ENCODE results near the gene AVPR2.
A peak's percentile ranks its signal among the peaks of the same experiment; 100 is the strongest.

The AVPR2 gene

GRCh38 chrX:153863251-153863991, 41.1 kb upstream of the AVPR2 start:
- peak; percentile 15 for DNase-seq (ENCODE audit: low spot score)
- in situ Hi-C loops (cut with MboI; ENCODE audit: low sequenced_read_pairs, unreplicated experiment) = no loop called here
- TF ChIP-seq, protein P1, sequence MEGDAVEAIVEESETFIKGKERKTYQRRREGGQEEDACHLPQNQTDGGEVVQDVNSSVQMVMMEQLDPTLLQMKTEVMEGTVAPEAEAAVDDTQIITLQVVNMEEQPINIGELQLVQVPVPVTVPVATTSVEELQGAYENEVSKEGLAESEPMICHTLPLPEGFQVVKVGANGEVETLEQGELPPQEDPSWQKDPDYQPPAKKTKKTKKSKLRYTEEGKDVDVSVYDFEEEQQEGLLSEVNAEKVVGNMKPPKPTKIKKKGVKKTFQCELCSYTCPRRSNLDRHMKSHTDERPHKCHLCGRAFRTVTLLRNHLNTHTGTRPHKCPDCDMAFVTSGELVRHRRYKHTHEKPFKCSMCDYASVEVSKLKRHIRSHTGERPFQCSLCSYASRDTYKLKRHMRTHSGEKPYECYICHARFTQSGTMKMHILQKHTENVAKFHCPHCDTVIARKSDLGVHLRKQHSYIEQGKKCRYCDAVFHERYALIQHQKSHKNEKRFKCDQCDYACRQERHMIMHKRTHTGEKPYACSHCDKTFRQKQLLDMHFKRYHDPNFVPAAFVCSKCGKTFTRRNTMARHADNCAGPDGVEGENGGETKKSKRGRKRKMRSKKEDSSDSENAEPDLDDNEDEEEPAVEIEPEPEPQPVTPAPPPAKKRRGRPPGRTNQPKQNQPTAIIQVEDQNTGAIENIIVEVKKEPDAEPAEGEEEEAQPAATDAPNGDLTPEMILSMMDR (IDR thresholded peaks at IDR 0.05; ENCODE audit: borderline replicate concordance, control extremely low read depth, extremely low read depth, insufficient read depth, missing control alignments) = no peak

DNA sequence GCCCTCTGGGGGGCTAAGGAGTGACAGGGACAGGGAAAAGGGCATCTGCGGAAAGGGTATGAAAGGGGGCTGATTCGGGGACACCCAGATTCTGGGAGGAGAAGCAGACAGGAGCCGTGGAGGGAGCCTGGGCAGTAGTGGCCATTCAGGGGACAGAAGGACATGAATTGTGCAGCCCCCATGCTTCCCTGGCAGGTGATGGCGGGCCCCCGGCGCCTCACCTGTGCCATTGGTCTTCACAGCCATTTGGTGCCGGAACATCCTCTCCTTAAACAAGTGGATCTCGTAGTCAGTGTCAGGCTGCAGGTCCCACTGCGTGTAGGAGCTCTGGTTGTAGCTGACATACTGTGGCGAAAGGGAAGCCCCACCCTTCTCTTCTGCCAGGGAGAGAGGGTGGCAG, 40.4 kb upstream of the AVPR2 start:
- in situ Hi-C loops (cut with MboI; ENCODE audit: low sequenced_read_pairs, unreplicated experiment) = no loop called here
- TF ChIP-seq, protein P1 (IDR thresholded peaks at IDR 0.05; ENCODE audit: borderline replicate concordance, control extremely low read depth, extremely low read depth, insufficient read depth, missing control alignments) = no peak

DNA sequence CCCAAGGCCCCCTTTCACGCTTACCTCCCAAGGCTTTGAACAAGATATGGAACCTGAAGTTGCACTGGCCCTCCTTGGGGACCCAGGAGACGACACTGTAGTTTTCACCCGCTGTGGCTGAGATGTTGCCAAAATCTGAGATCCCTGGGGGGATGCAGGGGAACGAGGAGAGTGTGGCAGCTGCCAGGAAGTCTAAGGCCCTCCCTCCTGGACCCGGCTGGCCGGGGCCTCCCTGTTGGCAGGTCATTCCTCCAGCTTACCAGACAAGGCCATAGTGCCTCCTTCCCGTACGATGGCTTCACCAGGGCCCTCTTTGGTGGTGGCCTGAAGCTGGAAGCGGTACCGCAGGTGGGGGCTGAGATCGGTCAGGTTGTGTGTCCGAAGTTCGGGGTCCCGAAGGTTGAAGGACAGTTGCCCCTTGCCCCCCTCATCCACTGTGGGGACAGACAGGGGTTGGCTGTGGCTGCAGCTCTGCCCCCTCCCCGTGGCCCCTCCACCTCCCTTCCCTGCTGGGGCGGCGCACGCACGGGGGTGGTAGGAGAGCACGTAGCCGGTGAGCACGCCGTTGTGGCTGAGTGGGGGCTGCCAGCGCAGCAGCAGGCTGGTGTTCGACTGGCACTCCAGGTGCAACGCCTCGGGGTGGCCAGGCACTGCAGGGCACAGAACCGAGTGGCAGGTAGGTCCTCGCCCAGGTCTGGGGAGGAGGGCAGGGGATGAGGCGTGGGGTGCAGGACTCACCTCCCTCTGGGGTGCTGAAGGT, 39.7 kb upstream of the AVPR2 start:
- in situ Hi-C loops (cut with MboI; ENCODE audit: low sequenced_read_pairs, unreplicated experiment) = no loop called here
- no peak for DNase-seq (ENCODE audit: low spot score)
- TF ChIP-seq, protein P1 (IDR thresholded peaks at IDR 0.05; ENCODE audit: borderline replicate concordance, control extremely low read depth, extremely low read depth, insufficient read depth, missing control alignments) = no peak

More for the DNA sequence above, 40.4 kb upstream of the AVPR2 start:
- no peak for DNase-seq (ENCODE audit: low spot score)

- in situ Hi-C loops (cut with MboI; ENCODE audit: low sequenced_read_pairs, unreplicated experiment) = no loop called here
- TF ChIP-seq, protein P1 (IDR thresholded peaks at IDR 0.05; ENCODE audit: borderline replicate concordance, control extremely low read depth, extremely low read depth, insufficient read depth, missing control alignments) = no peak
- no peak for DNase-seq (ENCODE audit: low spot score)
Observed at GRCh38 chrX:153865321-153865580, 39.2 kb upstream of the AVPR2 start.

DNA sequence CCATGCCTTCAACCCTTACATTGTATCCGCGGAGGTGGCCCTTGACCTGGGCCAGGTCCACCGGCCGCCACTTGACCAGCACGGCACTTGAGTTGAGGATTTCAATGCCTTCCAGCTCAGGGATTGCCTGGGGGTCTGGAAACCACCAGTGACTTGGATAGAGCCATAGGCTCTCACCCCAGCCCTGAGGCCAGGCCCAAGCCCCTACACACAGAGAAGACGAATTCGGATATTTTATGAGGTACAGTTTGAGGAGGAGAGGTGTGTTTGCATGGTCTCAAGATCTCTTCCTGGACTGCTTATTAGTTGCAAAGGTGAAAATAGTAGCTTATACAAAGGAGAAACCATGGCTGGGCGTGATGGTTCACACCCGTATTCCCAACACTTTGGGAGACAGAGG, 38.8 kb upstream of the AVPR2 start:
- TF ChIP-seq, protein P1 (IDR thresholded peaks at IDR 0.05; ENCODE audit: borderline replicate concordance, control extremely low read depth, extremely low read depth, insufficient read depth, missing control alignments) = no peak
- DNase-seq (ENCODE audit: low spot score) = no peak
- in situ Hi-C loops (cut with MboI; ENCODE audit: low sequenced_read_pairs, unreplicated experiment) = no loop called here

DNA sequence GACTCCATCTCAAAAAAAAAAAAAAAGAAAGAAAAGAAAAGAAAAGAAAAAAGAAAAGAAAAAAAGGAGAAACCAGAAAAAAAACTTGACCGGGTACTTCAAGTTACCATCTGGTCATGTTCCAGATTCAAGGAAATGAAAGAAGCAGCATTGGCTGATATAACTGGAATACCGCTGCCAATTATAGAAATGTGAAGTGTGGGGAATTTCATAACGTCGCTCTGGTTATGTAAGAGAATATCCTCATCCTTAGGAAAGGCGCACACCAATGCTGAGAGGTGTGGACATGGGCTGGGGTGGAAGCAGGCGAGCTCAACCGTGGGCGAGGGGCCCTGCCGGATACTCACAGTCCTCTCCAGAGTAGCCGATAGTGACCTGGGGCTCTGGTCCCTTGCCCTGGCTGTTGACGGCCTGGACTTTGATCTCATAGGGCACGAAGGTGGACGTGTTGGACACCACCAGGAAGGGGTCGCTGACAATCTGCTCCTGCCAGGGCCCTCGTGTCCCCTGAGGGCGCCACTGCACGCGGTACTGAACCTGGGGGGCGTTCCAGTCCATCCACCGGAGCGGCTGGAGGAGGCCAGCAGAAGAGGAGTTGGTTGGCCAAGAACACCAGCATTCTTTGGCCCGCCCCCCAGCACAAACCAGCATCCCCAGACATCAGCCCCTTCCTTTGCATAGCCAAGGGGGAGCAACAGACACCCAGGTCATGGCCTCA, 38.0 kb upstream of the AVPR2 start:
- TF ChIP-seq, protein P1 (IDR thresholded peaks at IDR 0.05; ENCODE audit: borderline replicate concordance, control extremely low read depth, extremely low read depth, insufficient read depth, missing control alignments) = no peak
- in situ Hi-C loops (cut with MboI; ENCODE audit: low sequenced_read_pairs, unreplicated experiment) = no loop called here
- no peak for DNase-seq (ENCODE audit: low spot score)
